Subcutaneous abdominal adipose tissue (tissue), 5 donors: ENCODE measurements around the gene FREM2.

Experiments
- H3K27ac ChIP-seq: one replicate; pipeline ENCODE4 v1.7.0; 2013; ENCODE audit warnings: low read depth, mild to moderate bottlenecking, inconsistent platforms, low read length, moderate library complexity
- H3K27me3 ChIP-seq, 5 donors: one replicate each; pipeline ENCODE4 v1.7.0; 2013; ENCODE audit warnings: low read length in 5 of 5, inconsistent platforms in 1 of 5; ENCODE audit not compliant: control insufficient read depth in 5 of 5, insufficient read depth in 4 of 5
- H3K36me3 ChIP-seq, 5 donors: one replicate each; pipeline ENCODE4 v1.7.0; 2013; ENCODE audit warnings: low read length in 5 of 5; ENCODE audit not compliant: control insufficient read depth in 5 of 5, insufficient read depth in 5 of 5
- H3K4me1 ChIP-seq, 5 donors: one replicate each; pipeline ENCODE4 v1.7.0; 2013; ENCODE audit warnings: low read length in 5 of 5, mild to moderate bottlenecking in 3 of 5, moderate library complexity in 1 of 5; ENCODE audit not compliant: control insufficient read depth in 5 of 5, insufficient read depth in 5 of 5
- H3K4me3 ChIP-seq, 5 donors: one replicate each; pipeline ENCODE4 v1.7.0; 2013; ENCODE audit warnings: low read length in 5 of 5, low read depth in 1 of 5
- H3K9ac ChIP-seq, 5 donors: one replicate each; pipeline ENCODE4 v1.7.0; 2013; ENCODE audit warnings: low read length in 5 of 5, mild to moderate bottlenecking in 4 of 5, moderate library complexity in 3 of 5
- H3K9me3 ChIP-seq, 5 donors: one replicate each; pipeline ENCODE4 v1.7.0; 2013; ENCODE audit warnings: low read length in 5 of 5; ENCODE audit not compliant: control insufficient read depth in 5 of 5
- donor health status: healthy.
- donor health status: healthy.
- donor health status: healthy.
- donor health status: healthy.
- donor health status: healthy.

The FREM2 gene

GRCh38 chr13:38849315-38849714 lies 162.4 kb downstream of the FREM2 start:
- no peak overlapping the region for H3K4me3 ChIP-seq
- peaks cover 0 to 3% (median 0%) of the 10 kb centered on the region in 5 donors for H3K27me3 ChIP-seq
- H3K9ac ChIP-seq, result no peak overlapping the region
- H3K9me3 ChIP-seq, result no peaks in the 10 kb centered on the region
- no peaks in the 10 kb centered on the region for H3K4me1 ChIP-seq
- H3K36me3 ChIP-seq, result no peaks in the 10 kb centered on the region
- no peak overlapping the region for H3K27ac ChIP-seq

- H3K27ac ChIP-seq, result no peak overlapping the region
- H3K4me3 ChIP-seq, result no peak overlapping the region
- H3K9ac ChIP-seq, result no peak overlapping the region
- peaks cover 0 to 3% (median 0%) of the 10 kb centered on the region in 5 donors for H3K27me3 ChIP-seq
- H3K4me1 ChIP-seq, result no peaks in the 10 kb centered on the region
- no peaks in the 10 kb centered on the region for H3K36me3 ChIP-seq
- no peaks in the 10 kb centered on the region for H3K9me3 ChIP-seq
Measured at GRCh38 chr13:38850868-38851626, 164.2 kb downstream of the FREM2 start.

- peaks cover 0 to 3% (median 0%) of the 10 kb centered on the region in 5 donors for H3K27me3 ChIP-seq
- H3K36me3 ChIP-seq, result no peaks in the 10 kb centered on the region
- no peaks in the 10 kb centered on the region for H3K4me1 ChIP-seq
- no peaks in the 10 kb centered on the region for H3K9me3 ChIP-seq
- no peak overlapping the region for H3K4me3 ChIP-seq
- no peak overlapping the region for H3K9ac ChIP-seq
- no peak overlapping the region for H3K27ac ChIP-seq
Measured at GRCh38 chr13:38854226-38854625, 167.3 kb downstream of the FREM2 start.

- Histone ChIP-seq H3K9me3 (no peaks in the 10 kb centered on the region), H3K9ac (no peak overlapping the region), H3K27ac (no peak overlapping the region), H3K4me1 (no peaks in the 10 kb centered on the region), H3K27me3 (no peaks in the 10 kb centered on the region), H3K4me3 (no peak overlapping the region), H3K36me3 (no peaks in the 10 kb centered on the region)
Measured at GRCh38 chr13:38856065-38856464, 169.2 kb downstream of the FREM2 start.

- Histone ChIP-seq H3K36me3 (no peaks in the 10 kb centered on the region), H3K4me3 (no peak overlapping the region), H3K4me1 (no peaks in the 10 kb centered on the region), H3K9me3 (no peaks in the 10 kb centered on the region), H3K9ac (no peak overlapping the region), H3K27me3 (no peaks in the 10 kb centered on the region), H3K27ac (no peak overlapping the region)
Measured at GRCh38 chr13:38862443-38862842, 175.6 kb downstream of the FREM2 start.

GRCh38 chr13:38863536-38863935 lies 176.7 kb downstream of the FREM2 start:
- Histone ChIP-seq H3K9ac (no peak overlapping the region), H3K27me3 (no peaks in the 10 kb centered on the region), H3K27ac (no peak overlapping the region), H3K36me3 (no peaks in the 10 kb centered on the region), H3K4me1 (no peaks in the 10 kb centered on the region), H3K4me3 (no peak overlapping the region), H3K9me3 (no peaks in the 10 kb centered on the region)

GRCh38 chr13:38866649-38867048 lies 179.8 kb downstream of the FREM2 start:
- H3K27me3 ChIP-seq, result no peaks in the 10 kb centered on the region
- no peak overlapping the region for H3K27ac ChIP-seq
- no peak overlapping the region for H3K9ac ChIP-seq
- no peak overlapping the region for H3K4me3 ChIP-seq
- no peaks in the 10 kb centered on the region for H3K36me3 ChIP-seq
- H3K9me3 ChIP-seq, result no peaks in the 10 kb centered on the region
- no peaks in the 10 kb centered on the region for H3K4me1 ChIP-seq

- Histone ChIP-seq H3K36me3 (no peaks in the 10 kb centered on the region), H3K4me1 (no peaks in the 10 kb centered on the region), H3K9me3 (no peaks in the 10 kb centered on the region), H3K27ac (no peak overlapping the region), H3K9ac (no peak overlapping the region), H3K27me3 (no peaks in the 10 kb centered on the region), H3K4me3 (no peak overlapping the region)
Measured at GRCh38 chr13:38868399-38868798, 181.5 kb downstream of the FREM2 start.

- no peak overlapping the region for H3K9ac ChIP-seq
- H3K27ac ChIP-seq, result no peak overlapping the region
- no peaks in the 10 kb centered on the region for H3K36me3 ChIP-seq
- H3K4me1 ChIP-seq, result no peaks in the 10 kb centered on the region
- no peaks in the 10 kb centered on the region for H3K9me3 ChIP-seq
- H3K4me3 ChIP-seq, result no peak overlapping the region
- no peaks in the 10 kb centered on the region for H3K27me3 ChIP-seq
Measured at GRCh38 chr13:38868870-38869269, 182.0 kb downstream of the FREM2 start.

- H3K9ac ChIP-seq, result no peak overlapping the region
- no peaks in the 10 kb centered on the region for H3K36me3 ChIP-seq
- no peaks in the 10 kb centered on the region for H3K27me3 ChIP-seq
- no peak overlapping the region for H3K27ac ChIP-seq
- H3K4me1 ChIP-seq, result no peaks in the 10 kb centered on the region
- H3K4me3 ChIP-seq, result no peak overlapping the region
- H3K9me3 ChIP-seq, result no peaks in the 10 kb centered on the region
Measured at GRCh38 chr13:38871275-38871674, 184.4 kb downstream of the FREM2 start.
